Measurements from ENCODE around the gene SLC25A42.

Gene SLC25A42

DNA sequence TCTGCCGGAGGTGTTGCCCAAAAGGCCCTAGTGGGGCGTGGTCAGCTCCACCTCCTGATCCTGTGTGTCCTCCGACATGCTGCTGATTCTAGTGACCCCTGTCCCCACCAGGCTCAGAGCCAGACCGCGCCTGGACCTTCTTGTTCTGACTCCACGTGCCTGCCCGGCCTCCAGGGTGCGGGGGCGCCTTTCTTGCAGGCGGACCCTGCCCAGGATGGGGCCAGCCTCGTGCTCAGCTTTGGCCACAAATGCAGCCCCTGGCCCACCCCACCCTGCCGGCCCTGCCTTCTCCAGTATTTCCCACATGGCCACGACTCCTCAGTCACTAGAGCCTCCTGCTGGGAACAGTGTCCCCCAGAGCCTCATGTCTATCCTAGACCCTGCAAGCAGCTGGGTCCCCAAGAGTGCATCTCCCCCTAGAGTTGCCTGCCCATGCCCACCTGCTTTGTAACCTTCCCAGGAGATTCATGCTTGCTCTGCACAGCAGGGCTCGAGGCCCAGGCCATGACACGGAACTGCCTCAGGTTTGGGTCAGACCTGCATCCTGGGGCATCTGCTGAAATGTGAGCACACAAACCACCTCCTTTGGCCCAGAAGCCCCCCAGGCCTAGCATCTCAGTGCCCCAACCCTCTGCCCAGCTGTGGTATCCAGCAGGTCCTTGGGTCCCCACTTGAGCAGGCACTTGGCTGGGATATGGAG, 47.5 kb downstream of the SLC25A42 start:
- no peak overlapping the region for H3K4me3 ChIP-seq (replicated peaks in 1 of 2; ENCODE audit: low read depth in 2 of 2, low read length in 2 of 2)

DNA sequence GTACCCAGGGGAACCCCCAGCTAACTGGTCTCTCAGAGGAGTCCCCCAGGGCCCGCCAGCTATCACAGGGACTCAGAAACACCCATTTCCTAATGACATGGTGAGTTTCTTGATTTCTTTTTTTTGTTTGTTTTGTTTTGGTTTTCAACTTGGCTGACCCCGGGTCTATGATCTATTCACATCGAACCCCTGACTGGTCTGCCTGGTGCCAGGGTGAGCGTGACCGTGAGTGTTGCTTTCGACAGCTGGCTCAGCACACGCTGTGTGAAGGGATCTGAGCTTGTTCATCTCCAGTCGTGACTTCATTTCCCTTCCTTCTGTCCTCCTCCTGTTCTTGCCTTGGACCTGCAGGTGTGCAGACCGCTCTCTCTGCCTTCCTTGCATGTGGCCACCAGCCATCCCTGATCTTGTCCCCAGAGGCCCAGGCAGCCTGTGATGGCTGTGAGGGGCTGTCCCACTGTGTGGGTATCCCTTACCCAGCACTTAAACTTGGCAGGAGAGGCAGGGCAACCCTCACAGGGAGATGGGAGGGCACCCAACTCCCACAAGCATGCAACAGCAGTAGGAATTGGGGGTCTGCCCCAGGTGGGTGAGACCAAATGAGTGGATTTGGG, 48.3 kb downstream of the SLC25A42 start:
- TF ChIP-seq, protein P1, sequence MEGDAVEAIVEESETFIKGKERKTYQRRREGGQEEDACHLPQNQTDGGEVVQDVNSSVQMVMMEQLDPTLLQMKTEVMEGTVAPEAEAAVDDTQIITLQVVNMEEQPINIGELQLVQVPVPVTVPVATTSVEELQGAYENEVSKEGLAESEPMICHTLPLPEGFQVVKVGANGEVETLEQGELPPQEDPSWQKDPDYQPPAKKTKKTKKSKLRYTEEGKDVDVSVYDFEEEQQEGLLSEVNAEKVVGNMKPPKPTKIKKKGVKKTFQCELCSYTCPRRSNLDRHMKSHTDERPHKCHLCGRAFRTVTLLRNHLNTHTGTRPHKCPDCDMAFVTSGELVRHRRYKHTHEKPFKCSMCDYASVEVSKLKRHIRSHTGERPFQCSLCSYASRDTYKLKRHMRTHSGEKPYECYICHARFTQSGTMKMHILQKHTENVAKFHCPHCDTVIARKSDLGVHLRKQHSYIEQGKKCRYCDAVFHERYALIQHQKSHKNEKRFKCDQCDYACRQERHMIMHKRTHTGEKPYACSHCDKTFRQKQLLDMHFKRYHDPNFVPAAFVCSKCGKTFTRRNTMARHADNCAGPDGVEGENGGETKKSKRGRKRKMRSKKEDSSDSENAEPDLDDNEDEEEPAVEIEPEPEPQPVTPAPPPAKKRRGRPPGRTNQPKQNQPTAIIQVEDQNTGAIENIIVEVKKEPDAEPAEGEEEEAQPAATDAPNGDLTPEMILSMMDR (IDR thresholded peaks at IDR 0.05; ENCODE audit: low read depth, low read length): no peak
- no peak overlapping the region for H3K4me3 ChIP-seq (replicated peaks in 1 of 2; ENCODE audit: low read depth in 2 of 2, low read length in 2 of 2)
- no peak for DNase-seq (ENCODE audit: low read depth in 2 of 2)

More for the DNA sequence above, 47.5 kb downstream of the SLC25A42 start:
- DNase-seq (ENCODE audit: low read depth in 2 of 2): no peak
- TF ChIP-seq, protein P1 (IDR thresholded peaks at IDR 0.05; ENCODE audit: low read depth, low read length): no peak

DNA sequence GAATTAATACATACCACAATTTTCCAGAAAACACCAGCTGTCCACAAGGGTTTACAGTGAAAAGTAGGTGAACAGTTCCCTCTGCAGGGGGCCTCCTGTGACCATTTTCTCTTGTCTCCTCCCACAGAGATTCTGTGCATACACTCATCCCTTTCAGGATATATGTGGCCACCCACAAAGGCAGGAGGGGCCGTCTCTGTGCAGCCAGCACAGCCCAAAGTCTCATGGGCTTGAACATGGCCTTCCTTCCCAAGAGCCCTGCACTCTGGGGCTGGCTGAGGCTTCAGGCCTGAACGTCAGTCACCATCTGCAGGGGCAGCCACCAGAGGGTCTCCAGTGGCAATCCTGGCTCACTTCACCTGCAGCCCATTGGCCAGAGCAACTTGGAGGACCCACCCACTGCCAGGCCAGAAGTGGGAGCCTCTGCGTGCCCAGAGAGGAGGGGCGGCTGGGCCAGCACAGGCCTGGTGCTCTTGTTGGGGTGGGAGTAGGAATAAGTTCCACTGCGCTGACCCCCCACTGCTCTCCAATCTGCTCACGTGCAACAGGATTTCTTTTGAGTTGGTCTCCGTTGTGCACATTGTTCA, 49.3 kb downstream of the SLC25A42 start:
- TF ChIP-seq, protein P1 (IDR thresholded peaks at IDR 0.05; ENCODE audit: low read depth, low read length): no peak
- H3K4me3 ChIP-seq (replicated peaks in 1 of 2; ENCODE audit: low read depth in 2 of 2, low read length in 2 of 2): no peak overlapping the region
- peak; percentile 46 to 50 for DNase-seq (ENCODE audit: low read depth in 2 of 2)

DNA sequence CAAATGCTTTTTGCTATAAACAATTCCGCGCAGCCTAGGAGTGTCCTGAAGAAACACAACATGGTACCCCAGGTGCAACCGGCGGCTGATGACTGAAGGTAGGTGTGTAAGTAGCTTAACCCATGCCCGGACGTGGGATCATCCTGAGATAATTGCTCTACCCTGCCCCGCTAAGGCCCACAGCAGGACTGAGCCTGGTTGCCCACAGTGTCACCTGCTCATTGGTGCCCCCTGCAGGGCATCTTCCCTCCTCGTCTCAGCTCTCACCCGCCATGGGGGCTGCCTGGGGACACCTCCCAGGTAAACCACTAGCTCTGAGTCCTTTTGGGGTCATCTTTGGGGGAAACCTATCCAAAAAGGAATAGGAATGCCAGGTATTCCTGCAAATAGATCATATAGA, 52.2 kb downstream of the SLC25A42 start:
- DNase-seq (ENCODE audit: low read depth in 2 of 2): peak; percentile 13 to 22
- TF ChIP-seq, protein P1 (IDR thresholded peaks at IDR 0.05; ENCODE audit: low read depth, low read length): peak; percentile 66
- H3K4me3 ChIP-seq (replicated peaks in 1 of 2; ENCODE audit: low read depth in 2 of 2, low read length in 2 of 2): no peak overlapping the region

DNA sequence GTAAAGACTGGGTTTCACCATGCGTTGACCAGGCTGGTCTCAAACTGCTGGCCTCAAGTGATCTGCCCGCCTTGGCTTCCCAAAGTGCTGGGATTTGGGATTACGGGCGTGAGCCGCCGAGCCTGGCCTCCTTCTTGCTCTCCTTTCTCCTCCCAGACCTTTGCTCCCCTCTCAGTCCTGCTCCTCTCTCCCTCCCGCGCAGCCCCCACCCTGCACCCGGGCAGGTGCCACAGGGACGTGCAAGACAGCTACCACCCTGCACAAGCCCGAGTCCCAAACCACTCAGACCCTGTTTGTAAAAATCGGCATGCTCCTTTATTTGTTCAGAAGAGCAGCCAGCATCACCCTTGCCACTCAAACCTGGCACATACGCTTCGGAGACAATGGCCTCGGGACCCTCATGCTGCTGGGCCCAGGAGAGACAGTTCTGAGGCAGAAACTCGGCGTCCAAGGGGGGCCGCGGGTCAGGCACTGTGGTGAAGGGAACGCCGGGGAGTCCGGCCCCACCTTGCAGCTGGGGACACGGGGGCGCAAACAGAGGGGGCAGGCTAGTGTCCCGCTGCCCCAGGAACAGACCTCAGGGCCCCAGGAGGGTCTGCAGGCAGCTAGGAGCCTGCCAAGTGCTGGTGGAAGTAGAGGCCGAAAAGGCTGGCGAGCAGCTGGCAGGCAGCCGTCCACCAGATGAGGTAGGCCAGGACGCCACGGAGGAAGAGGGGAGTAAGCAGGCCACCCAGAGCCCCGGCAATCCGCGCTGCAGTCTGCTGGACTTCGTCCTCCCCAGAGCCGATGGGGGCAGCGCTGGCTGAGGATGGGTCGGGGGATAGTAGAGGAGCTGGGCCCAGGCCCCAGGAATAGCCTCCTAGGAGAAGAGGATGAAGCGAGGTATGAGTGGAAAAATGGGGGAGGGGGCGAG, 55.8 kb downstream of the SLC25A42 start:
- TF ChIP-seq, protein P1 (IDR thresholded peaks at IDR 0.05; ENCODE audit: low read depth, low read length): no peak
- H3K4me3 ChIP-seq (replicated peaks in 1 of 2; ENCODE audit: low read depth in 2 of 2, low read length in 2 of 2): no peak overlapping the region
- DNase-seq (ENCODE audit: low read depth in 2 of 2): no peak
